ENCODE measurements around the gene SIRPA.

SIRPA gene

DNA sequence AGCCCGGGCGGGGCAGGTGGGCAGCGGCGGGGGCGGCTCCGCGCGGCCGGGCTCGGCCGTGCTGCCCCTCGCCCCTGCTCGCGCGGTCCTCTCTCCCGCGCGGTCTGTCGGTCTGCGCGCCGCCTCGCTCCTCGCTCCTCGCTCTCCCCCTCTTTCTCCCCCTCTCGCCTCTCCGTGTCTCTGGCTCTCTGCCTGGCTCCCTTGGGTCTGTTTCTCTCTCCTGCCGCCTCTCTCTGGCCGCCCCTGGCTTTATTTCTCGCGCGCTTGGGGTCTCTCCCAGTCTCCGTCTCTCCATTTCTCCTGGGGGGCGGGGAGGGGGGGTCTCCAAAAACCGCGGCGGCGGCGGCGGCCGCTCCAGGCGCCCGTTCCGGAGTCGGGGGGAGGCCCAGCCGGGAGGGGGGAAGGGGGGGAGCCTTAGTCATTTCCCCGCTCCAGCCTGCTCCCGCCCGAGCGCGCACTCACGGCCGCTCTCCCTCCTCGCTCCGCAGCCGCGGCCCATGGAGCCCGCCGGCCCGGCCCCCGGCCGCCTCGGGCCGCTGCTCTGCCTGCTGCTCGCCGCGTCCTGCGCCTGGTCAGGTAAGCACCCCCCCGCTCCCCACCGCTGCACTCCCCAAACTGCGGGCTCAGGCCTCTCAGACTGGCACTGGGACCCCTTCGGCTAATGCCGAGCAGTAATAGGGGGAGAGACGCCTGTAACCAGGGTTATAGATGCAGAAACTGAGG is at the start of gene SIRPA:
TSS of gene SIRPA (plus strand) at position 457 of the 723 bp plus-strand sequence. CDS start at position 498, 41 bp downstream.
- DNase-seq = peak; percentile 55

DNA sequence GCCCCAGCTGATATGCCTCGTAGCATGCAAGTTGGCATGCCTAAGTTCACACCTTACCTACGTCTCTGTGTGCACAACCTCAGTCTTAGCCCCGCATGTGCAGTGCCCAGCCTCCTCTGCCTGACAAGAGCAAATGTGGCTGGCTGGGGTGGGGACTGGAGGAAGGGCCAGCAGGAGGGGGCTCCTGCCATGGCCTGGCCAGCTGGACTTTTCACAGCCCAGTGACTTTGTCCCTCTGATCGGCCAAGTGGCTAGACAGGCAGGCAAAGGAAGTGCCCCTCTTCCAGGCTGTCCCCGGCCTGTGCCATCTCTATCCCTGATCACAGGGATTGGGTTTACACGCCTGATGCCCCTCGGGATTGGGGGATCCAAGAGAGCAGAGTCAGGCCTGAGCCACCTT is 49.5 kb upstream of the SIRPA start:
- no peak for DNase-seq

DNA sequence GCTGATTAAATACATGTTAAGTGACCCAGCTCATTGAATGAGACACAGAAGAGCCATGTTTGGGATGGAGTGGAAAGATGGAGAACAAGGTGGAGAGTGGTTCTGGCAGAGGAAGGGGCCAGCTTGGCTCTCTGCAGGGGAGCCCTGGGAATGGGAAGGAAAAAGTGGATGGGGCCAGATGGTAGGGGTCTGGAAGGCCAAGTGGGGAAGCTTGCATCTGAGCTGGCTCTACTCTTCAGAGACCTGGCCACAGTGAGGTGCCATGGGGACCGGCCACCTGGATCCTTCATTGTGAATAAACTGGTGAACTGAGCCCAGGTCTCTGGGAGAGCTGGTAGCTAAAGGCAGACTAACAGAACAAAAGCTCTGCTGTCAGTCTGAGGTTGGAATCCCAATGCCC is 48.9 kb upstream of the SIRPA start:
- DNase-seq = no peak

DNA sequence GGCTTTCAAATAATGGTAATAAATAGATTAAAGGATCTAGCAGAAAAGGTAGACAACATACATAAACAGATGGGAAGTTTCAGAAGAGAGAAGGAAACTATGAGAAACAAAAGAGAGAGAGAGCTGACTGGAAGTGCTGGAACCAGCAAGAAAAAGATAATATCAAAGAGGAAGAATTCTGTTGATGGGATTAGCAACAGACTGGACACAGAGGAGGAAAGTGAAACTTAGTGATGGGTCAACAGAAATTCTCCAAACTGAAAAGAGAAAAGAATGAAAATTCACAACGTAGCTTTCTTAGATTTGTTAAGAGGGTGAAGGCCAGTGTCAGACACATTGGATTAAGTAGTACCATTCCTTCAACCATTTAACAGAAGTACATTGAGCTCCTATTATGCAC is 48.3 kb upstream of the SIRPA start:
- DNase-seq = no peak

DNA sequence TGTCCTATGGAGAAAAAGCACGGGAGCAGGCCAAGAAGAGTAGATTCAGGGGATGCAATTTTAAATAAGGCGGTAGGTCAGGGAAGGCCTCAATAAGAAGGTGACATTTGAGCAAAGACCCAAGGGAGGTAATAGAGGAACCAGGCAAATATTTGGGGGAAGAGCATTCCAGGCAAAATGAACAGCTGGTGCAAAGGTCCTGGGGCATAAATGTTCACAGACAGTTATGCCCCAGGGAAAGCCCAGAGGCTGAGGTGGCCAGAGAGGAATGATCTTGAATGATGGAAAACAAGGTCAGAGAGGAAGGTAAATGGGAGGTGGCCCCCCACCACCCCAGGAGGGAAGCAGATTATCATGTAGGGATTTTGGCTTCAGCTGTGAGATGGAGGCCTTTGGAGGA is 47.4 kb upstream of the SIRPA start:
- no peak for DNase-seq

DNA sequence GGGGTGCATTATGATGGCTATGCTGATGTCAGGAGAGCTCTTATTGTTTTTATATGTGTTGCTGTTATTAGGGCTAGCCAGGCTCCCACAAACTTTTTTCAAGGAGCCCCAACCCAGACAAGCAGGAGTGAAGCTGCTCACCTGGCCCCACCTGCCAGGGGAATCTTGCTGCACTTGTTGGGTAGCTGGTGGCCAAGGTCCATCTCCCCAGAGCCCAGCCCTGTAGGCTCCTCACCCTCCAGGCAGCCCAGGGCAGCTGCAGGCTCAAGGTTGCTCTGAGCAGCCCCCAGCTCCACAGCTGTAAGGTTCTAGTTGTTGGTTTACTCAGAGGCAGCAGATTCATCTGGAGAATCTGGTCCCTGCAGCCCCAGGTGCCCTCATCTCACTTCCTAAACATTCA is 46.8 kb upstream of the SIRPA start:
- DNase-seq = no peak

DNA sequence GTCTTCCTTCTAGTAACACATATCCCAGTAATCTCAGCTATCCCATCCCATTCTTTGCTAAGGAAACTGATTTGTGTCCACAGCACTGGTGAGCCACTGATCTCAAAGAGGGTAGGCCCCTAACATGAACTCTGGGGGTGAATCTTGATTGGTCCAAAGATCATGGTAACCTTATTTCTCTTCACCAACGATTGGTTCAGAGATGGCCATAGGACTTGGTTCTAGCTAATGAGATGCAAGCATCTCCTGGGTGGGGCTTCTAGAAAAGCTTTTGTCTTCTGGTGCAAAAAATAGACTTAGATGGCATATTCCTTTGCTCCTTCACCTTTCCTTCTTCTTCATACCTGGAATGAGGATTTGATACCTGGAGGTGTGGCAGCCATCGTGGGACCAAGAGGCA is 43.8 kb upstream of the SIRPA start:
- no peak for DNase-seq

DNA sequence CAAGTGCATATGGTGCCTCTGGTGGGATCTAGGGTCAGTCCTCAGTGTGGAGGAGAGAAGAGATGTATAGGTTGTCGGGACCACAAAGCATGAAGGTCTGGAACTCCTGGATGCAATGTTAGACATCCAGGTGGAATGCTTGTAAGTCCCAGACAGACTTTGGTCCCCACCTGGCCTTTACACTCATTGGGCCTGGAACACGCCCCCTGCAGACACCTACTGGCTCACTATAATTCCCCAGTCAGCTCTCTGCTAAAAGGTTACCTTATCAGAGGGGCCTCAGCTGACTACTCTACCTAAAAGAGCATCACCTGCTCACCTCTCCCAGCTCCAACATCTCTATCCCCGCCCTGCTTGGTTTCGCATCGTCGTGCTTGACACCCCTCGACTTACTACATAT is 41.7 kb upstream of the SIRPA start:
- no peak for DNase-seq

DNA sequence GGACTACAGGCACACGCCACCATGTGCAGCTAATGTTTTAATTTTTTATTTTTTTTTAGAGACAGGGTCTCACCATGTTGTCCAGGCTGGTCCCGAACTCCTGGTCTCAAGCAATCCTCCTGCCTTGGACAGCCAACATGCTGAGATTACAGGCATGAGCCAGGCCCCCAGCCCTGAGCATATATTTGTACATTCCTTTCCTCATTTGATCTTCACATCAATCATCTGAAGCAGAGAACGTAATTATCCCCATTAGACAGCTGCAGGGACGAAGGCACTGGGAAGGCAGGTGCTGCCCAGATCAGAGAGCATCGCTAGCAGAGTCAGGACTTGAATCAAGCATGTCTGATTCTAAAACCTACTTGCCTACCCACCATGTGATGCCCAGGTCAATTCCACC is 41.0 kb upstream of the SIRPA start:
- DNase-seq = no peak

DNA sequence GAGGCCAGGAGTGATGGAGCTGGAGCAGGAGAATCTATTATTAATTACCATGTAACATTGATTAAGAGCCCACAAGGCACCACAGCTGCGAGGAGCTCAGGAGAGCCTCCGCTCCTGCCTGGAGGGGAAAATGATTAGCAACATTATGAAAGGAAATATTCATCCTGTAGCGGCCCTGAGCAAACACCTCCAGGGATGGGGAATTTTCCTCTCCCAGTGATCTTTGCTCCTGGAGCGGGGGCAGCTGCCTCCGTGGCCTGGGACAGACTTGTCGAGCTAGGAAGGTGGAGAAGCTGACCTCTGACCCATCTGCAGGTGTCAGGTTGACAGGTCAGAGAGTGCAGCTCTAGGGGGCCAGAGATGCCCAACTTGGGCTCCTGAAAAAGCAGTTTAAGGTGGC is 40.1 kb upstream of the SIRPA start:
- DNase-seq = no peak

DNA sequence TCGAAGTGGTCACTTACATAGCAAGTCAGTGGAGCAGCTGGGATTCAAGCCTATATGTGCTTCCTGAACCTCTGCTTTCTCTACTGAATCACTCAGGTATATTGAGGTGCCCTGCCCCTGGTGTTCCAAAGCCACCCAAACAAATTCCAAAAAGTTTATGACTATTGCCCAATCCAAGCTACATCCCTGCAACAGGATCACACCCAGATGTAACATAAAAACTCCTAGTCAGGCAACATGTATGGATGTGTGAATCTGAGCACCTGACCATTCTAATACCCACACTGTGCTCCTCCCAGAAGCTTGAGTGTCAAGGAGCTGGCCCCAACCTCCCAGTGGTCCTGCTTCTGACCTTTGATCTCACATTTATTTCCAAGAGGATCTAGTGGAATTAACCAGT is 39.5 kb upstream of the SIRPA start:
- DNase-seq = no peak

DNA sequence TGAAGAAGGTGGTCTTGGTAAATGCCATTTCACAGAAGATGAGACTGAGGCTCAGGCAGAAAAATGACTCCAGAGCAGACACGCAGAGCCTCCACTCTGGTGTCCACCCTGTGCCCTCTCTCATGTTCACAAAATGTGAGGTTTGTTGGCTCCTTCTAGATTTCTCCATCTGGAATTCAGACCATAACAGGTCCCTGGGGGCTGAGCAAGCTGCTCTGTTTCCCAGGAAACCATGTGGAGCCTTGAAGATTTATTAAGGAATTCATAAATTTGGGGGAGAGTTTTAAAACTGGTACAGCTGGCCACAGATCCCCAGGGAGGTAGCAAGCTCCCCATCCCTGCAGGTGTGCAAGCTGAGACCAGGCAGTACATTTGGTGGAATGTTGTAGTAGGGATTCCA is 38.8 kb upstream of the SIRPA start:
- DNase-seq = no peak

DNA sequence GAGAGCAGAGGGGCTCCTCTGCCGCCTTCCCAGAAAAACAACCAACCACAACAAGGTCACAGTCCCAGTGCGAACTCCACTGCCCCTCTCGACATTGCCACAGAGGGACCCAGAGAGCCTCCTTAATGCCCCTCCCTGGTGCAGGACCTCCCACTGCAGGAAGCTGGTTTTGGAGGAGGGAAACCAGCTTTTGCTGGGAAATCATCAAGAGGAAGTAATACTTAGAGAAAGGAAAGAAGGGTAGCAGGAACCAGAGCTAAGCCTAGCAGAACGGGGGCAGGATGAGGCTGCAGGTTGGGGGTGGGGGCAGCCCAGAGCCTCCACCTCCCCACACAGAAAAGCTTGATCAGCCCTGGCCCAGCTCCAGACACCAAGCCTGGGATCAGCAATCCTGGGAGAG is 37.7 kb upstream of the SIRPA start:
- DNase-seq = no peak

DNA sequence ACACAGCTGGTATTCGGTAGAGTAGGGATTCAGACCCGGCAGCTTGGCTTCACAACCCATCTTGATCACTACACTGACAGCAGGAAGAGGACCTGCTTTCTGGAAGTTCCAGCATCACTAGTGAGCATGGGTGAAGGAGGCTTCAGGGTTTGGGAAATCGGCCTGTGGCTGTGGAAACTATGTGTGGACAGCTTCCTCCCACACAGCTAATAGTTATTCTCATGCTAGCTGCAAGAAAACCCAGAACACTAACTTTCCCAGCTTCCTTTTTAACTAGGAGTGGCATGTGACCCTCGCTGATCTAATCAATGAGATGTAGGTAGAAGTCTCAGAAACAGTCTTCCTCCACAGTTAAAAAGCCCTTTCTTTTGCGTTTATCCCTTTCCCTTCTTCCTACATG is 36.3 kb upstream of the SIRPA start:
- no peak for DNase-seq

DNA sequence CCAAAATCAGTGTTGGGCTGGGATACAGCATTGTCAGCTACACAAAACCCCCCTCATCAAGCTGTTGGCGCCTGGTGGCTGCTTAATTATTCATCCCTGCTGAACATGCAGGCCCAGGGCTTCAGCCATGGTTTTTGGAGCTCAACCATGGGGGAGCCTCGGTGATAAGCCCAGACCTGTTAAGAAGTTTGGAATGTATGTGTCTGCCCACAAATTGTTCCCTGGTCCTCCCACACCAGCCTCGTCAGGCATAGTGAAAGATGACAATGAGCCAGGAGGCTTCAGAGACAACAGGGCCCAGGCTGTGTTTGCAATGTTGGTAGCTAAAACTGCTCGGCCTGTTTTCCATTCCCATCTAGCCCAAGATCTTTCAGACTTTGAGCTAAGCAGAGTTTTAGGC is 34.8 kb upstream of the SIRPA start:
- peak; percentile 40 for DNase-seq

DNA sequence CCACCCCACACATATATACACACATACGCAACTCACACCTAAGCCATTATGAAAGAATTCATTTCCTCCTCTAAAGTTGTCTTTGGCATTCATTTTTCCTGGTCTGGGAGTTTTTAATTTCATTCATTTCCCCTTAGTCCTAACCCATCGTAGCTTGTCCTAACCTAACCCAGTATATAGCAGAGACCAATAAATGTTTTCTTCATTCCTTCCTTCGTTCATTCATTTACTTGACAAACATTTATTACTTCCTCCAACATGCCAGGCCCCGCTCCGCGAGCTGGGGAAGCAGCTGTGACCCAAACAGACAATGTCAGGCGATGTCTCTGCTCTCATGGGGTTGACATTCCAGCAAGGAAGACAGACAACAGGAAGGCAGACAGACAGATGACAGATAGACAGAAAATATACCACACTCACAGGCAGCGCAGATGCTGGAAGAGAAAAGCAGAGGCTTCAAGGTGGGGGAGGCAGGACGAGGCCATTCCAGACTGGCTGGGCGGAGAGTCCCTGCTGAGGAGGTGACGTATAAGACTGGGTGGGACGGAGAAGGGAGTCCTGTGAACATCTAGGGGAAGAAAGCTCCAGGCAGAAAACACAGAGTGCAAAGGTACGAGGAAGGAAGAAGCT is 33.7 kb upstream of the SIRPA start:
- peak; percentile 34 for DNase-seq

DNA sequence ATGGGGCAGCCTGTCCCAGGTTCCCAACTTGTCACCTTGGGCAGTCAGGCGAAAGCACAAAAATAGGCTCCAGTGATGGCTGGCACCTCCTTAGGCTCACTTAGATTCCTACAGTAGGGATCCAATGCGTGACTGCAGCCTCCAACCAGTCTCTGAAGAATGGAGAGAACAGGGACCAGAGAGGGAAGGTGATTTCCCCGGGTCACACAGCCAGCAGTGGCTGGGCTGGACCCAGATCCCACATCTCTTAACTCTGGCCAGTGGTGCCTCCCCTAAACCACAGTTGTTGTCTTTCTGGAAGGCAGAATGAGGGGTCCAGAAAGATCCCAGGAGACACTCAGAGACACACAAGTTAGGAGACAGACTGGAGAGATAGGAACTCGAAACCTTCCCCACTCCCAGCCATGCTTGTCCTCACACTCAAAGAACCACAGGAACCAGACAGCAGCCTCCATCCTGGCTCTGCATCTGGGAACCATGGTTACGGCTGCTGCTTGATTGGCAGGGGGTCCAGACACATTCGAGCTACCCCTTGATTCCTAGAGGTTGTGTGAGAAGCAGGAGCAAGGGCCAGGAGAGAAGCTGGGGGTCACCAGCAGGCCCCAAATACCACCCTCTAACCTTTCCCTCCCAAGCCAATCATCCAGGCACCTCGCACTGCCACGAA is 33.1 kb upstream of the SIRPA start:
- DNase-seq = no peak

DNA sequence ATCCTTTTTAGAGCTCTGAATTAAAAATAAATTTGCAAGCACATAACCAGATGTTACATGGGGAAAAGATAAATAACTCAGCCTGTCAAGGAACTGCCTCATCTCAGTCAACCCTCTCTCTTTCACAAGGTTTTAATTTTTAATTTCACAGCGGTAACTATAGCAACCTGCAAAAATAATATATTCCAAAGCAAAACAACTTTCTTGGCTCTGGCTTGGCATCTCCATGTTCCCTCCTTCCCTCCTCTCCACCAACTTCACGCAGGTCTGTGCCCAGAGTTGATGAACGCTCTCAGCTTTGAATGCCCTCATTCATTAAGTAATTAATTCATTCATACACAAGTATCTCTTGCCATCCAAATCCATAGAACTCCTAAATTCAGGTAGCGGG is 32.5 kb upstream of the SIRPA start:
- DNase-seq = no peak

DNA sequence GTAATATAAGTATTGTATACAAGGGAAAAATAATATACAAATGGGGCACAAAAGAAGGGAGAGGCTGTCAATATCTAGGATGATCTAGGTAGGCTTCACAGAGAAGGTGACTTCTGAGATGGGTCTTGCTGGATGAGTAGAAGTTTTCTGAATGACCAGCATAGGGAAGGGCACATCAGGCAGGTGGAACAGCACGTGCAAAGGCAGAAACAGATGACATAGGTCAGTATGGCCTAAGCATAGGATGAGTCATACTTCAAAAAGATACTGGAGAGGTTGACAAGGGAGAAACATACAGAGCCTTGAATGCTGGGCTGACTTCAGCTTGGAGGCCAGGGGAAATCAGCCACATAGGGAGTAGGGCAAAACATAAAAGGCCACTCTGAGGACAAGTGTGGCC is 31.9 kb upstream of the SIRPA start:
- no peak for DNase-seq

DNA sequence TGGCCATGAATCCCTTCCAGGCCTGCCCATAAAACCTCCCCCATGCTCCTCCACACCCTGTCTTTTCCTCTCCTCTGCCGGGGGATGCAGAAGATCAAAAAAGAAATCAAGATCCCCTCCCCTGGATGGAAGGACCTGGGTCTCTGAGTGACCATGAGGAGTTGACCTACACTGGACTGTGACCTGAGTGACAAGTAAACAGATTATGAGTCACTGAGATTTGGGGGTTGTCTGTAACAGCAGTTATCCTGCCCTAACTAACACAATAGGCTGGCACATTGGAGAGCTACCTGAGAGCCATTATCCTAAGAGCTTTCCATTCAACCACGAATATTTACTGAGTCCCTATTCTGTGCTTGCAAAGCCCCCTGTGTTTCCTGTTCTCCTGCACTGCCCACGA is 28.4 kb upstream of the SIRPA start:
- DNase-seq = no peak

DNA sequence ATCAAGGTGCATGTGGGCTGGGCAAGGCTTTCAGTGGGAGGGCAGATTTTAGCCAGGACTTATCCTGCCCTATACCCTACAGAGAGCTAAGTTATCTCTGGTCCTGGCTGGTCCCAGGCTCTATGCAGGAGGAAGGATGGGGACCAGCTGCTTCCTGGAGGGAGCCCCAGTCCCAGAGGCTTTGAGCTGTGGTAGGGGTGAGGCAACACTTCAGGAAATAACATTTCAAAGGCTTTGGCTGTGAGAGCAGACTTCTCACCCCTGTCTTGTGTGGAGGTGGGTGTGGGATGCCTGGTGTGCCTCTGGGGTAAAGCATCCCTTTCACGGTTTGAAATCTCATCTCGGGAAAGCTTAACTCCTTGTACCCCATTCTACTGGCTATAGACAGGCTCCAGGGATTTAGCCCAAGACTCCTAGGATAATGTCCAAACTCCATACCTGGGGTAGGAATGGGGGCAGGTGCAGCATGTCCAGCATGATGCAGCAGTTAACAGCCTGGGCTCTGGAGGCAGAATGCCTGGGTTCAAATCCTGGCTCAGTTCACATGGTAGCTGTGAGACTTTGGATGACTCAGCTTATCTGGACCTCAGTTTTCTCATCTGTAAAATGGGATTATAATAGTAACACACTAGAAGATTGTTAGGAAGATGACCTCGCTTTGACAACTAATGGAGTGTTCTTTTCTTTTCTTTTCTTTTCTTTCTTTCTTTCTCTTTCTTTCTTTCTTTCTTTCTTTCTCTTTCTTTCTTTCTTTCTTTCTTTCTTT is 27.5 kb upstream of the SIRPA start:
- no peak for DNase-seq

DNA sequence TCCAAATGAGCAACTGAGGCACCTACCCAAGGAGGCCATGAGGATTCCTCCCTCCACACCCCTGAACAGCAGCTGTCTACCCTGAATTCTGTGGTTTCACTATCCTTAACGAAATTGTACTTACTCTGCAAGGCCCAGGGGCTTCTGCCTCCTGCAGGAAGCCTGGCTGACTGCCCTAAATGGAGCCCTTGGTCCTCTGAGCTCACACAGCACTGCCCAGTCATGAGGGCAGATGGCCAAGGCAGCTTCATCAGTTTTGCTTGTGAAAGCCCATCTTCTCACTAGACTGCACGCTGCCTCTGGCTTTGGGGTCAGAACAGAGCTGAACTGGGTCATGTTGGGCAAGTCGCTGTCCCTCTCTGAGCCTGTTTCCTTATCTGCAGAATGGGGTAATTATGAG is 26.4 kb upstream of the SIRPA start:
- DNase-seq = no peak

DNA sequence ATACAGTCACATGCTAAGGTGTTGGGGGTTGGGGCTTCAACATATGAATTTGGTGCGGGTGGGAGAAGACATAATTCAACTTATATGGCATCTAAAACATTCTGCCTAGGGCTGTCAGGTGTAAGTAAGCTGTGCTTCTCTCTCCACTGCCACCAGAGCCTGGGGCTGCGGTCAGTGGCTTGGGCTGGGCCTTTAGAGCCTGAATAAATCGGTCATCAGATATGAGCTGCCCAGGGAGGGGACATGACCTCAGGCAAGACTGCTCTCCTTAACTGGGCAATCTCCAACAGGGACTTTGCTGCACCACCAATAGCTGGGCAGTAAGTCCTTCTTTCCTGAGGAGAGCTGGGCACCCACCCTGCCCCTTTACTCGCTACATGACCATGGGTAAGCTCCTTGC is 24.9 kb upstream of the SIRPA start:
- DNase-seq = no peak

All from kidney glomerular epithelial cell (primary cell).